GM19468 (cell line): ENCODE measurements around the gene NYAP1.

Experiments used
- ATAC-seq: cut with Tn5 transposase; IDR thresholded peaks from one replicate; pipeline ENCODE4 v1.9.1; 2021; ENCODE audit warnings: mild to moderate bottlenecking, moderate library complexity, moderate number of reproducible peaks; ENCODE audit not compliant: unreplicated experiment; ENCODE audit errors: extremely low read depth

Gene NYAP1

GRCh38 chr7:100456562-100456961 lies 27.2 kb upstream of the NYAP1 start:
- no peak for ATAC-seq

GRCh38 chr7:100457033-100457432 lies 26.7 kb upstream of the NYAP1 start:
- ATAC-seq = no peak

- no peak for ATAC-seq
These were observed 19.5 kb upstream of the NYAP1 start, which contains the start of gene SPACDR for GRCh38 chr7:100464210-100464660. Gene SPACDR (minus strand): TSS chr7:100464260. CDS start chr7:100464025, 235 bp downstream.

GRCh38 chr7:100464791-100465190 lies 18.9 kb upstream of the NYAP1 start:
- no peak for ATAC-seq

- no peak for ATAC-seq
These were observed 18.4 kb upstream of the NYAP1 start for GRCh38 chr7:100465299-100465698.

- no peak for ATAC-seq
These were observed 17.9 kb upstream of the NYAP1 start for GRCh38 chr7:100465702-100466311.

GRCh38 chr7:100466653-100467605 lies 16.8 kb upstream of the NYAP1 start:
- ATAC-seq = no peak

GRCh38 chr7:100467638-100468373 lies 15.9 kb upstream of the NYAP1 start:
- no peak for ATAC-seq

GRCh38 chr7:100469227-100470044 lies 14.3 kb upstream of the NYAP1 start:
- no peak for ATAC-seq

GRCh38 chr7:100471021-100471420 lies 12.7 kb upstream of the NYAP1 start:
- no peak for ATAC-seq

- ATAC-seq = no peak
These were observed 11.4 kb upstream of the NYAP1 start for GRCh38 chr7:100472121-100472851.

- ATAC-seq = no peak
These were observed 10.8 kb upstream of the NYAP1 start for GRCh38 chr7:100472854-100473499.

GRCh38 chr7:100475549-100475948 lies 8.2 kb upstream of the NYAP1 start:
- ATAC-seq = no peak

- no peak for ATAC-seq
These were observed 7.5 kb upstream of the NYAP1 start for GRCh38 chr7:100476101-100476780.

GRCh38 chr7:100476903-100477870 lies 6.5 kb upstream of the NYAP1 start:
- ATAC-seq = no peak

GRCh38 chr7:100477871-100478267 lies 5.9 kb upstream of the NYAP1 start:
- no peak for ATAC-seq
